ENCODE measurements around the gene MFAP4. TPM values are rescaled to one million over a fixed set of nuclear protein-coding genes. Genes with fewer than 3 reads are reported as not detected.

MFAP4 gene
- total RNA-seq, 1 donor from 2014 or later: 37.7 TPM

GRCh38 chr17:19341211-19341631 lies 45.8 kb downstream of the MFAP4 start:
- H3K27ac Mint-ChIP-seq (ENCODE audit: unreplicated experiment): no peak overlapping the region
- peaks cover 4% of the 10 kb centered on the region for H3K27me3 Mint-ChIP-seq (ENCODE audit: unreplicated experiment)
- peaks cover 11% of the 10 kb centered on the region for H3K4me1 Mint-ChIP-seq (ENCODE audit: low read depth, unreplicated experiment)
- DNase-seq: no peak
- no peaks in the 10 kb centered on the region for H3K36me3 Mint-ChIP-seq (ENCODE audit: unreplicated experiment)
- H3K9me3 Mint-ChIP-seq (ENCODE audit: unreplicated experiment): peaks cover 3% of the 10 kb centered on the region
- no peak for TF ChIP-seq CTCF (IDR thresholded peaks at IDR 0.05; ENCODE audit: partially characterized antibody, unreplicated experiment)
- H3K4me3 Mint-ChIP-seq (ENCODE audit: unreplicated experiment): no peak overlapping the region

DNA sequence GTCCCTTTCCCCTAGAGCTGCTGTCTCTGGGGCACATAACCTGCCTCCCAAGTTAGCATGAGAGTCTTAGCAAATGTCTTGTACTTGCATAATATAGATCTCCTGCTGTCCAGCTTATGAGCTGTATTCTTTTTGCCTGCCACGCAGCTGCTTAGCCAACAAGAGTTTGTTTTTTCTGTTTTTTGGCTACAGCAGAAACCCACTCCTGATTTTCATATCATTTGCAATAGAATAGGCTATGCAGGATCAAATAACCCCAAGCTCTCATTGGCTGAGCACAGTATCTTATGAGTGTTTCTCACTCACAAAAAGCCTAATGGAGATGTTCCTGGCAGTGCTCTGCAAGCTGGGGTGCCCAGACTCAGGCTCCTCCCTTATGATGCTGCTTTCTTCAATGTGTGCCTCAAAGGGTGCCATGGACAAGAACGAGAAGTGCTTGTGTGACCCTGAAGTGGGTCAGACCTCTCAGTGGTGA lies 47.6 kb downstream of the MFAP4 start:
- Mint-ChIP-seq H3K27me3 (ENCODE audit: unreplicated experiment) (peaks cover 4% of the 10 kb centered on the region), H3K36me3 (ENCODE audit: unreplicated experiment) (no peaks in the 10 kb centered on the region), H3K4me1 (ENCODE audit: low read depth, unreplicated experiment) (peaks cover 11% of the 10 kb centered on the region), H3K9me3 (ENCODE audit: unreplicated experiment) (peaks cover 3% of the 10 kb centered on the region), H3K27ac (ENCODE audit: unreplicated experiment) (no peak overlapping the region), H3K4me3 (ENCODE audit: unreplicated experiment) (no peak overlapping the region)
- no peak for TF ChIP-seq CTCF (IDR thresholded peaks at IDR 0.05; ENCODE audit: partially characterized antibody, unreplicated experiment)
- DNase-seq: no peak

DNA sequence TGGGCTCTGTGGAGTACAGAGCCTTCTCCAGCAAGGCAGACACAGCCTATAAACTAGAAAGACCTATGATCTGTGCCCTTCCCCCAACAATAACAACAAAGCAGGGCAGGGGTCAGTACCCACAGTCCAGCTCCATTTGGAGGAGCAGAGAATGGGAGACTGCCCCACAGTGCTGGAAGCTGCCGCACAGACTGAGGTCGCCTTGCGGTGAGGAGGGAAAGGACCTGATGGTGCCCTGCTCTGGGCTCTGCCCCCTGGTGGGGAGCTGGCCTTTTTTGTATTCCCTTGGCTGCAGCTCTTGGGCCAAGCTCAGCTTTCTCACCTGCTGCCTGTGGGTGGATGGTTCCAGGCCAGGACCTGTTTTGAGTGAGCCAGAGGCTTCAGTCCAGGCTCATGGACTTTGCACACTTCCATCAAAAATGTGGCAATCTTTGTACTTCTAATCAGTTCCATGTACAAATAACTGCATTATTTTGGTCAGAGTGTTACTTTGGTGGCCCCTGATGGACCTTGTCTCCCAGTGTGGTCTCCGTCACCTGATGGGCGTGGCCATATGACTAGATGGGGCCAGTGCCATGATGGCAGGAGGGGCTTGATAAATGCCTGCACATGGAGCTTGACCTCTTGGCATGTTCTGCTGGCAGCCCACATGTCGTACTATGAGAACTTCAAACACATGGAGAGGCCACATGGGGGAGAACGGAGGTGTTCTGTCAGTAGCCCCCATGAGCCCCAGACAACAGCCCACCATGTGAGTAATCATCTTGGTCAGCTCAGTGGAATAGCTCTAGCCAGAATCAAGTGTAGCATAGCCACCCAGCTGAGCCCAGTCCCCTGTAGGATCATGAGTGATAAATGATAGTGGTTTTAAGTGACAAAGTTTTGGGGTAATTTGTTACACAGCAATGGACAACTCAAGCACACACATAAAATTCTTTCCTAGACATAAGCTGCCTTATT lies 48.7 kb downstream of the MFAP4 start:
- peaks cover 3% of the 10 kb centered on the region for H3K9me3 Mint-ChIP-seq (ENCODE audit: unreplicated experiment)
- no peak overlapping the region for H3K4me3 Mint-ChIP-seq (ENCODE audit: unreplicated experiment)
- H3K27me3 Mint-ChIP-seq (ENCODE audit: unreplicated experiment): peaks cover 4% of the 10 kb centered on the region
- TF ChIP-seq CTCF (IDR thresholded peaks at IDR 0.05; ENCODE audit: partially characterized antibody, unreplicated experiment): peak; percentile 51
- DNase-seq: peak; percentile 55
- peaks cover 11% of the 10 kb centered on the region for H3K4me1 Mint-ChIP-seq (ENCODE audit: low read depth, unreplicated experiment)
- no peak overlapping the region for H3K27ac Mint-ChIP-seq (ENCODE audit: unreplicated experiment)
- H3K36me3 Mint-ChIP-seq (ENCODE audit: unreplicated experiment): no peaks in the 10 kb centered on the region

- Mint-ChIP-seq H3K4me1 (ENCODE audit: low read depth, unreplicated experiment) (peaks cover 11% of the 10 kb centered on the region), H3K4me3 (ENCODE audit: unreplicated experiment) (no peak overlapping the region), H3K9me3 (ENCODE audit: unreplicated experiment) (peaks cover 3% of the 10 kb centered on the region)
Observed at GRCh38 chr17:19337712-19338023, 49.3 kb downstream of the MFAP4 start.

More at GRCh38 chr17:19337712-19338023, 49.3 kb downstream of the MFAP4 start:
- peaks cover 4% of the 10 kb centered on the region for H3K27me3 Mint-ChIP-seq (ENCODE audit: unreplicated experiment)
- no peaks in the 10 kb centered on the region for H3K36me3 Mint-ChIP-seq (ENCODE audit: unreplicated experiment)
- TF ChIP-seq CTCF (IDR thresholded peaks at IDR 0.05; ENCODE audit: partially characterized antibody, unreplicated experiment): no peak
- DNase-seq: no peak
- no peak overlapping the region for H3K27ac Mint-ChIP-seq (ENCODE audit: unreplicated experiment)

All from glutamatergic neuron (in vitro differentiated cells).